Thyroid gland (tissue), 4 donors: ENCODE measurements around the gene RAPGEF4. TPM values are rescaled to one million over a fixed set of nuclear protein-coding genes. Genes with fewer than 3 reads are reported as not detected.

Experiments
- DNase-seq, 2 donors: peaks; one replicate each; pipeline ENCODE4 v3.0.0-alpha.2; 2019
- H3K27ac ChIP-seq, 3 donors: fragments of 200-600 bp; sonication (generic); 1 replicate in 2 of 3; 2 replicates in 1 of 3; pipeline ENCODE4 v1.5.1; 2016 to 2019; ENCODE audit warnings: mild to moderate bottlenecking in 1 of 3, moderate library complexity in 1 of 3
- H3K27me3 ChIP-seq: fragments of 200-600 bp; sonication (generic); one replicate; pipeline ENCODE4 v1.5.1; 2019
- H3K36me3 ChIP-seq, 2 donors: fragments of 200-600 bp; sonication (generic); one replicate each; pipeline ENCODE4 v1.5.1; 2016 to 2019
- H3K4me1 ChIP-seq, 2 donors: fragments of 200-600 bp; sonication (generic); one replicate each; pipeline ENCODE4 v1.5.1; 2017 to 2019
- H3K4me3 ChIP-seq, 3 donors: fragments of 200-600 bp; sonication (generic); replicated peaks in 1 of 3; 1 replicate in 2 of 3; 2 replicates in 1 of 3; pipeline ENCODE4 v1.5.1; 2016; ENCODE audit warnings: mild to moderate bottlenecking in 1 of 3
- H3K9me3 ChIP-seq: fragments of 200-600 bp; sonication (generic); one replicate; pipeline ENCODE4 v1.5.1; 2017
- CTCF ChIP-seq, 6 experiments: fragments of 200-600 bp in 3 of 6; fragments of 450-650 bp in 3 of 6; sonication (generic) in 3 of 6; IDR thresholded peaks; one replicate each; pipeline ENCODE4 v1.5.1; 2016 to 2019; ENCODE audit warnings: antibody characterized with exemption in 6 of 6, mild to moderate bottlenecking in 2 of 6, inconsistent platforms in 1 of 6, moderate library complexity in 1 of 6
- POLR2A ChIP-seq, 2 donors: fragments of 450-650 bp; IDR thresholded peaks; one replicate each; pipeline ENCODE4 v1.6.1; 2017; ENCODE audit warnings: antibody characterized with exemption in 2 of 2, mild to moderate bottlenecking in 2 of 2, moderate library complexity in 1 of 2
- WGBS, 2 donors: methylation state at CpG; one replicate each; pipeline ENCODE4 v1.1.5; 2017; 5-methylcytosine and 5-hydroxymethylcytosine counted together
- intact Hi-C: fragments of 100-400 bp; cut with DNase I; formaldehyde crosslinking; loops from one replicate; pipeline ENCODE4 v1.15.1; 2023
- total RNA-seq, 4 donors: library from RNA; depleted of rRNA; stranded (reverse); fragments of >200 nt; gene quantifications; one replicate each; pipeline ENCODE4 v1.2.3, GENCODE V29; 2016

The RAPGEF4 gene
- total RNA-seq, 4 donors from 2014 or later = 7.9 to 19.6 (median 12.1) TPM

- H3K4me3 ChIP-seq = no peak overlapping the region
- TF ChIP-seq POLR2A (IDR thresholded peaks at IDR 0.05) (no peak), CTCF (IDR thresholded peaks at IDR 0.05) (no peak)
These were observed 193.1 kb downstream of the RAPGEF4 start for GRCh38 chr2:172928756-172929155.

GRCh38 chr2:172929644-172930043 is 194.0 kb downstream of the RAPGEF4 start:
- no peak for TF ChIP-seq POLR2A (IDR thresholded peaks at IDR 0.05)
- TF ChIP-seq CTCF (IDR thresholded peaks at IDR 0.05) = no peak
- DNase-seq = no peak
- H3K27me3 ChIP-seq = no peaks in the 10 kb centered on the region
- peaks cover 13 to 20% of the 10 kb centered on the region in 2 donors for H3K4me1 ChIP-seq
- intact Hi-C loops = loop anchor here (5.0 kb wide), 1 partner anchor 62 kb away; no protein-coding TSS in a partner anchor
- H3K4me3 ChIP-seq = no peak overlapping the region
- no peak overlapping the region for H3K27ac ChIP-seq
- no peaks in the 10 kb centered on the region for H3K36me3 ChIP-seq
- 87 to 89% methylated on average over 2 of the region's 2 CpGs for WGBS, 2 donors
- no peaks in the 10 kb centered on the region for H3K9me3 ChIP-seq

More at GRCh38 chr2:172928756-172929155, 193.1 kb downstream of the RAPGEF4 start:
- intact Hi-C loops = no loop called here
- Histone ChIP-seq H3K36me3 (no peaks in the 10 kb centered on the region), H3K4me1 (peaks cover 13 to 20% of the 10 kb centered on the region in 2 donors), H3K27ac (peak overlapping the region in 1 of 3 donors; percentile 43), H3K27me3 (no peaks in the 10 kb centered on the region), H3K9me3 (no peaks in the 10 kb centered on the region)
- no peak for DNase-seq
- 78 to 85% methylated on average over 2 of the region's 2 CpGs for WGBS, 2 donors

DNA sequence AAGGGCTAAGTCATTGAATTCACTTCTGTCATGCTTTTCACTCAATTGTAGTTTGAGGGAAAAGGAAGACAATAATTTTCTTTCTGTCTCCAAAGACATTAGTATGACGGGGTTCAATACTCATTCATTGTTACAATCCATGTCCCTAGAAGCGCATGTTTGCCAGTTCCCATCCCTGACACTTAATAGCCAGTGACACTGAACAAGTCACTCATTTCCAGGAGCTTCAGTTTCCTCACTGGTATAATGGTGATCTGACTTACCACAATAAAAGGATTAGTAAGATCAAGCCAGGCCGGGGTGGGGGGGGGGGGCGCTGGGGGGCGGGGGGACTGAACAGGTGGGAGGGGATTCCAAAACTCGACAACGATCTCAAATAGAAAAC is 195.2 kb downstream of the RAPGEF4 start:
- H3K27ac ChIP-seq = peak overlapping the region in 2 of 3 donors; percentile 2 to 62
- peaks cover 13 to 20% of the 10 kb centered on the region in 2 donors for H3K4me1 ChIP-seq
- H3K27me3 ChIP-seq = no peaks in the 10 kb centered on the region
- H3K4me3 ChIP-seq = no peak overlapping the region
- TF ChIP-seq POLR2A (IDR thresholded peaks at IDR 0.05) (no peak), CTCF (IDR thresholded peaks at IDR 0.05) (no peak)
- DNase-seq = no peak
- WGBS, 2 donors = 27 to 31% methylated on average over 7 of the region's 7 CpGs
- intact Hi-C loops = loop anchor here (5.0 kb wide), 1 partner anchor 64 kb away; no protein-coding TSS in a partner anchor
- no peaks in the 10 kb centered on the region for H3K9me3 ChIP-seq
- no peaks in the 10 kb centered on the region for H3K36me3 ChIP-seq

DNA sequence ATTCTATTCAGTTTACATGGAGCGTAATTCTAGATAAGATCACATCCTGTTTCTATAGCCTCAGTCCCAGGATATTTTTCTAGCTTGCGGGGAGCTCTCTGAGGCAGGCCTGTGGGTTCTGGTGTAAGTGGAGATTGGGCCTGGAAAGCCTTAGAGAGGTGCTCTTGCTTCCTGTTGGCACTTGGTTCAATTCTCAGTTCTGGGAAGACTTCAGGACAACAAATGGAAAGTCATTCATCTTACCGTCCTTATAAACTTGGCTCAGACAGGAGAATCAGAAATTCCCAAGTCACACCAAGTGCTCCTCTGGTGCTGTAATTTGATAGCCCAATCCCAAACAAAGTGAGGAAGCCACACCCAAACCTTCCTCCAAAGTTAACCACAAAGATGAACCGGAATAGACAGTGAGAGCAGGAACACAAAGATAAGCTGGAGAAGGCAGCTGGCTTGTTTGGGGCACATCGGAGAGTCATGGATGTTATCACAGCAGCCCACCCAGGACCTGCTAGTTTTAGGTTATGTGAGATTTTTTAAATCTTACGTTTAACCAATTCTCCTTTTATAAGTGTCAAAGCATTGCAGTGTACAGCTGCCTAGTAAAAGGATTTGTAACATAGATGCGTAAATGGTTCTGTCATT is 195.7 kb downstream of the RAPGEF4 start:
- Histone ChIP-seq H3K27ac (peak overlapping the region in 2 of 3 donors; percentile 2 to 62), H3K36me3 (no peaks in the 10 kb centered on the region), H3K4me3 (no peak overlapping the region), H3K27me3 (no peaks in the 10 kb centered on the region), H3K4me1 (peaks cover 13 to 20% of the 10 kb centered on the region in 2 donors), H3K9me3 (no peaks in the 10 kb centered on the region)
- DNase-seq = no peak
- TF ChIP-seq CTCF (IDR thresholded peaks at IDR 0.05) (no peak), POLR2A (IDR thresholded peaks at IDR 0.05) (no peak)
- WGBS, 2 donors = 30 to 37% methylated on average over 7 of the region's 7 CpGs
- intact Hi-C loops = loop anchor here (5.0 kb wide), 1 partner anchor 64 kb away; no protein-coding TSS in a partner anchor

DNA sequence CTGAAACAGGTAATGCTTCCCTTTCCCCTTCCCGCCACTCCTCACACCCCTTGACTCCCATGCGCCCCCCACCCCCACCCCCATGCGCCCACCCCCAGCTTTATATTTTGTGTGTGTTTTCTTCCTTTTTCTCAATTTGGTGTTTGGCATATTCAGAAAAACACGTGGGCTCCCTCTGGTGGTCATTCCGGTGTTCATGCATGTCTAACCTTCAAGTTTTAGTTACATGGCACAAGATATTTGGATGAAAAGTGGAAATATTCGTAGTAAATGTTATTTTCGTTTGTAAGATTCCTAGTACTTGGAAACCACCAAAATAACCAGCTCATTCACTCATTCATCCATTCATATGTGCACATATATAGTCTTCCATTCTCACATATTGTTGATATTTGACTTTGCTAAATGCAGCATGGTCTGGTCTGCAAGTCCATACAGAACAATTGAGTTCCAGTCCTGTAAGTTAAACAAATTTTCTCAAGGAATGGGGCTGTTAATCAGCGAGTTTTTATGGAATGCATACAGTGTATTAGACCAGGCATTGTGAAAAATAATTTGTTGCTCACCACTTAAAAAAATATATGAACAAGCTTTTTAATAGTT is 196.4 kb downstream of the RAPGEF4 start:
- WGBS, 2 donors = 0 to 4% methylated on average over 8 of the region's 8 CpGs
- H3K4me1 ChIP-seq = peaks cover 13 to 18% of the 10 kb centered on the region in 2 donors
- peak overlapping the region in 2 of 3 donors; percentile 2 to 62 for H3K27ac ChIP-seq
- TF ChIP-seq POLR2A (IDR thresholded peaks at IDR 0.05) (no peak), CTCF (IDR thresholded peaks at IDR 0.05) (peak in 5 of 6 experiments; percentile 53 to 74 (median 64))
- no peaks in the 10 kb centered on the region for H3K9me3 ChIP-seq
- H3K4me3 ChIP-seq = no peak overlapping the region
- intact Hi-C loops = loop anchor here (5.0 kb wide), 1 partner anchor 65 kb away; no protein-coding TSS in a partner anchor
- DNase-seq = peak; percentile 69 to 75
- no peaks in the 10 kb centered on the region for H3K36me3 ChIP-seq
- H3K27me3 ChIP-seq = no peaks in the 10 kb centered on the region
